Keratinocyte (primary cell): ENCODE measurements around the gene RGS1.

ENCODE experiments used
- EZH2 ChIP-seq: IDR thresholded peaks from one replicate; pipeline ENCODE4 v1.6.1; 2012; ENCODE audit warnings: inconsistent platforms, mild to moderate bottlenecking, low read length, moderate library complexity
- TF ChIP-seq, protein P1 (sequence below), 3 experiments: IDR thresholded peaks in 1 of 3; conservative IDR thresholded peaks in 1 of 3; optimal IDR thresholded peaks in 1 of 3; 2 replicates in 2 of 3; 3 replicates in 1 of 3; pipeline versions ENCODE3 to v1.5.1; 2011; ENCODE audit warnings: low read length in 3 of 3, mild to moderate bottlenecking in 3 of 3, moderate library complexity in 2 of 3, control low read depth in 1 of 3, inconsistent platforms in 1 of 3; ENCODE audit not compliant: insufficient read depth in 2 of 3; ENCODE audit errors: extremely low read depth in 1 of 3

GRCh38 chr1:192575499-192576189, at the start of gene RGS1:
- TF ChIP-seq, protein P1, sequence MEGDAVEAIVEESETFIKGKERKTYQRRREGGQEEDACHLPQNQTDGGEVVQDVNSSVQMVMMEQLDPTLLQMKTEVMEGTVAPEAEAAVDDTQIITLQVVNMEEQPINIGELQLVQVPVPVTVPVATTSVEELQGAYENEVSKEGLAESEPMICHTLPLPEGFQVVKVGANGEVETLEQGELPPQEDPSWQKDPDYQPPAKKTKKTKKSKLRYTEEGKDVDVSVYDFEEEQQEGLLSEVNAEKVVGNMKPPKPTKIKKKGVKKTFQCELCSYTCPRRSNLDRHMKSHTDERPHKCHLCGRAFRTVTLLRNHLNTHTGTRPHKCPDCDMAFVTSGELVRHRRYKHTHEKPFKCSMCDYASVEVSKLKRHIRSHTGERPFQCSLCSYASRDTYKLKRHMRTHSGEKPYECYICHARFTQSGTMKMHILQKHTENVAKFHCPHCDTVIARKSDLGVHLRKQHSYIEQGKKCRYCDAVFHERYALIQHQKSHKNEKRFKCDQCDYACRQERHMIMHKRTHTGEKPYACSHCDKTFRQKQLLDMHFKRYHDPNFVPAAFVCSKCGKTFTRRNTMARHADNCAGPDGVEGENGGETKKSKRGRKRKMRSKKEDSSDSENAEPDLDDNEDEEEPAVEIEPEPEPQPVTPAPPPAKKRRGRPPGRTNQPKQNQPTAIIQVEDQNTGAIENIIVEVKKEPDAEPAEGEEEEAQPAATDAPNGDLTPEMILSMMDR (optimal IDR thresholded peaks at IDR 0.05 in 1 of 3, IDR thresholded peaks at IDR 0.05 in 1 of 3, conservative IDR thresholded peaks at IDR 0.05 in 1 of 3; ENCODE audit: extremely low read depth in 1 of 3, insufficient read depth in 2 of 3, low read length in 3 of 3) = no peak
- no peak for TF ChIP-seq EZH2
